ENCODE results near the gene CIB4.

Gene CIB4

DNA sequence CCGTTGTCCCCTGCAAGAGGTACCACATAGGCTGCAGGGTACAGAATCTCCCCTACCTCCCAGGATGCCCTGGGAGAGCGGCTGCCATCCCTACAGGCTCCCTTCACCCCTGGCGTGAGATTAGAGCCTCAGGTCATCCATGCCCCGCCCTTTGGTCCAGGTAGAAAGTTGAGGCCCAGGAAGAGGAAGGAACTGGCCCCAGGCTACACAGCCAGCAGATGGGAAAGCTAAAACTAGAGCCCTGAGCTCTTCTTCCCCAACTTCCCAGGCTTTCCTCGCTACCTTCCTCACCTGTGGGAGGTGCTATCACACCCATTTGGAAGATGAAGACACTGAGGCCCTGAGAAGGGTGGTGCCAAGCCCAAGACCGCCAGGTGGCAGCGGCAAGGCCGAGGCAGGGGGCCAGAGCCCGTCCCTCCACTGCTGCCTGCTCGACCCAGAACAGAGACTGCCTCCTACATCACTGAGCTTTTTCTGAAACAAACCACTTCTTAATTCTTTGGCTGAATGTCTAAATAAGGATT lies 25.8 kb downstream of the CIB4 start:
- Histone ChIP-seq H3K23ac (ENCODE audit: low read length in 2 of 2) (no peak overlapping the region), H4K91ac (ENCODE audit: low read length) (no peak overlapping the region), H3K4me3 (ENCODE audit: insufficient read depth in 1 of 2, low read depth in 1 of 2, low read length in 2 of 2) (no peak overlapping the region), H2BK12ac (ENCODE audit: low read length in 2 of 2) (peak overlapping the region; percentile 31 to 59), H3K18ac (ENCODE audit: low read depth in 1 of 2, low read length in 2 of 2) (peak overlapping the region in 1 of 2 experiments; percentile 48), H2BK15ac (ENCODE audit: low read depth, poor library complexity, severe bottlenecking) (no peak overlapping the region), H3K14ac (ENCODE audit: low read length in 2 of 2) (no peak overlapping the region), H2BK5ac (ENCODE audit: low read depth, low read length, poor library complexity, severe bottlenecking) (no peak overlapping the region), H3K27ac (ENCODE audit: low read length, poor library complexity, severe bottlenecking) (no peak overlapping the region), H3K79me1 (replicated peaks; ENCODE audit: low read length, poor library complexity, severe bottlenecking) (no peaks in the 10 kb centered on the region), H3K27me3 (ENCODE audit: control insufficient read depth in 1 of 2, insufficient read depth in 1 of 2, low read length in 2 of 2) (peaks cover 76 to 95% of the 10 kb centered on the region in 2 experiments), H3K9me3 (ENCODE audit: control insufficient read depth, low read length) (no peaks in the 10 kb centered on the region), H3K36me3 (ENCODE audit: control insufficient read depth in 1 of 2, insufficient read depth in 2 of 2, low read depth in 1 of 2, low read length in 2 of 2) (no peaks in the 10 kb centered on the region), H2BK120ac (ENCODE audit: low read depth, low read length) (no peak overlapping the region), H4K8ac (ENCODE audit: low read length) (no peak overlapping the region), H3K4ac (ENCODE audit: low read depth in 1 of 2, low read length in 2 of 2) (peak overlapping the region in 1 of 2 experiments; percentile 5), H3K4me2 (ENCODE audit: low read length, poor library complexity, severe bottlenecking) (no peak overlapping the region), H2AFZ (ENCODE audit: low read depth, low read length) (no peak overlapping the region), H2AK5ac (ENCODE audit: low read length, severe bottlenecking) (no peak overlapping the region), H3K9ac (ENCODE audit: low read length) (no peak overlapping the region), H3K4me1 (ENCODE audit: control insufficient read depth, insufficient read depth, low read depth, low read length) (peaks cover 2% of the 10 kb centered on the region)
- WGBS = 71% methylated on average over 8 of the region's 10 CpGs
- no peak for DNase-seq

DNA sequence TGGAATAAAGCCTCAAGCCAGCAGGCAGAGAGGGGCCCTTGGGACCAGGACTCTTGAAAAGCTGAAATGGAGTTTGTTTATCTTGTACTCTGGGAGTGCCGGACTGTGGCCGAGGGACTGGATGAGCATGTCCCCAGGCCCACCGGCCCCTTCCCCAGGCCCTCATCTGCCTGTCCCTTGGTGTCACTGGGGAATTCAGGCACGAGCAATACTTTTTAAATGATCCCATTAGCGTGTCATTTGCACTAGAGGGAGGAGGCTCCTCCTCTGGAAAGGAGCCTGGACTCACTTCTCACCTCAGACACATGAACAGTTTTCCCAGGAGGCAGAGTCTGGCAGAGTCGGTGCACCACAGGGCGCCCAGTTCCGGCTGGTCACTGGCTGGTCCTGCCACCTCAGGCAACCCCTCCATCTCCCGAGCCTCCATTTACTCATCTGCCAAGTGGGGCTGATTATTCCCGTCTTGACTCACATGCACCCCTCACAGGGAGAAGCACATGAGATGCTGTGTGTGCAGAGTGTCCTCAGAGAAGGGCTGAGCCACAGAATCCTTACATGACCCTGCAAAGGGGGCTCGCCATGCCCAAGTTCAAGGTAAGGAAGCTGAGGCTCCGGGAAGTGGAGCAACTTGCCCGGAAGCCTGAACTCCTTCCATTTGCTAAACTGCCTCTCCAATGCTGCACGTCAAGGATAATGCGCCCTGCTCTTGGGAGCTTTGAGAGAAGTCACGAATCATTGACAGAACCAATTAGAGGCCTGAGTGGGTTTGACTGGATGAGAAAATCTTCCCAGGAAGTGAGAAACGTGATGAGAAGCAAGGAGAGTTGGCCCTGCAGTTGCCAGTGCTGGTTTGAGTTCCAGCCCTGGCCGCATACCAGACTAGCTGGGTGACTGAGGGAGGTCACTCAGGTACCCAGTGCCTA lies 26.7 kb downstream of the CIB4 start:
- H3K4me2 ChIP-seq (ENCODE audit: low read length, poor library complexity, severe bottlenecking) = no peak overlapping the region
- H3K4me1 ChIP-seq (ENCODE audit: control insufficient read depth, insufficient read depth, low read depth, low read length) = peaks cover 5% of the 10 kb centered on the region
- no peak overlapping the region for H3K27ac ChIP-seq (ENCODE audit: low read length, poor library complexity, severe bottlenecking)
- H3K4ac ChIP-seq (ENCODE audit: low read depth in 1 of 2, low read length in 2 of 2) = no peak overlapping the region
- peak overlapping the region; percentile 31 to 55 for H2BK12ac ChIP-seq (ENCODE audit: low read length in 2 of 2)
- H3K18ac ChIP-seq (ENCODE audit: low read depth in 1 of 2, low read length in 2 of 2) = peak overlapping the region; percentile 7 to 14
- no peaks in the 10 kb centered on the region for H3K79me1 ChIP-seq (replicated peaks; ENCODE audit: low read length, poor library complexity, severe bottlenecking)
- H2AFZ ChIP-seq (ENCODE audit: low read depth, low read length) = no peak overlapping the region
- no peak overlapping the region for H4K91ac ChIP-seq (ENCODE audit: low read length)
- no peaks in the 10 kb centered on the region for H3K9me3 ChIP-seq (ENCODE audit: control insufficient read depth, low read length)
- H2BK15ac ChIP-seq (ENCODE audit: low read depth, poor library complexity, severe bottlenecking) = no peak overlapping the region
- 54% methylated on average over 18 of the region's 18 CpGs for WGBS
- no peak overlapping the region for H2AK5ac ChIP-seq (ENCODE audit: low read length, severe bottlenecking)
- no peak overlapping the region for H2BK120ac ChIP-seq (ENCODE audit: low read depth, low read length)
- H3K23ac ChIP-seq (ENCODE audit: low read length in 2 of 2) = no peak overlapping the region
- H2BK5ac ChIP-seq (ENCODE audit: low read depth, low read length, poor library complexity, severe bottlenecking) = no peak overlapping the region
- peak; percentile 24 for DNase-seq
- peaks cover 67 to 95% of the 10 kb centered on the region in 2 experiments for H3K27me3 ChIP-seq (ENCODE audit: control insufficient read depth in 1 of 2, insufficient read depth in 1 of 2, low read length in 2 of 2)
- H3K36me3 ChIP-seq (ENCODE audit: control insufficient read depth in 1 of 2, insufficient read depth in 2 of 2, low read depth in 1 of 2, low read length in 2 of 2) = no peaks in the 10 kb centered on the region
- no peak overlapping the region for H3K4me3 ChIP-seq (ENCODE audit: insufficient read depth in 1 of 2, low read depth in 1 of 2, low read length in 2 of 2)
- H4K8ac ChIP-seq (ENCODE audit: low read length) = no peak overlapping the region
- H3K14ac ChIP-seq (ENCODE audit: low read length in 2 of 2) = no peak overlapping the region
- H3K9ac ChIP-seq (ENCODE audit: low read length) = no peak overlapping the region

DNA sequence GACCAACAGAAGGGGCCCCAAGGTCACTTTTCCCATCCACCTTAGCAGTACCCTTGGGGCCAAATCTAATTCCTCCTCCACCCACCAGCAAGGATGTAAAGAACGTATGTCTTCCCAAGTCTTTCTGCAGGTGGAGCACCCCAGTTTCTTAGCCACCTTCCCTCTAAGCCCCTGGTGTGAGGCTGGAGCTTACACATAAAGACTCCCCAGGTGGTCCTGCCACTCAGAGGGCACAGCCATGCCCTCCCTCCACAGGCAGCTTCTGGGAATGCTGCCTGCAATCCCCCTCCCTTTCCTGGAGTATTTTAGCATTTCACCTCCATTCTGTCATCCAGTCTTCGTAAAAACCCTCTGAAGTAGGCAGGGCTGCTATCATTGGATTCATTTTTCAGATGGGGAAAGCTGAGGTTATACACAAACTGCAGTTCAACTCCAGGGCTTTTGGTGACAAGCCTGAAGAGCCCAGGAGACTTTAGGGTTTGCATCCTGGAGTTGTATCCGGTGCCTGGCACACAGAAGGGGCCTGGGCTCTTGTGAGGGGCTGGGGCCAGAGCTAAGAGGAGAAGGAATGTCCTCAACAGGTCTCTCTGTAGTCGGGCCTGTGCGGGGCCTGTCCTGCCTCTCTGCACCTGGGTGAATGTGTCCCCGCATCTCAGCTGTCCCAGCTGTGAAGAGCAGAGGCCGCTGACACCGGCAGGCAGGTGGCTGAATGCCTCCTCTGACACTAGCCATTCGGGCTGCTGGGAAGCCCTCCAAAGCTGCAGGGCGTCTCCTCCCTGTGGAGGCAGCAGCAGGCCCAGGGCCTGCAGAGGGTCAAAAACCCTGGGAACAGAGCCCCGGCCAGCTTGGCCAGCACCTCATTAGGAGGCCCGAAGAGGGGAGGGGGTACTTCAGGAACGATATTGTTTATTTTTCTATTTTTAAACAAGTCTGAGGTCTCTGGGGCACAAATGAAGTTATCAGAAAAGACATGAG lies 27.6 kb downstream of the CIB4 start:
- no peak overlapping the region for H4K8ac ChIP-seq (ENCODE audit: low read length)
- no peak overlapping the region for H3K18ac ChIP-seq (ENCODE audit: low read depth in 1 of 2, low read length in 2 of 2)
- no peaks in the 10 kb centered on the region for H3K79me1 ChIP-seq (replicated peaks; ENCODE audit: low read length, poor library complexity, severe bottlenecking)
- no peak overlapping the region for H2AK5ac ChIP-seq (ENCODE audit: low read length, severe bottlenecking)
- peak overlapping the region in 1 of 2 experiments; percentile 12 for H3K4ac ChIP-seq (ENCODE audit: low read depth in 1 of 2, low read length in 2 of 2)
- no peak overlapping the region for H2BK5ac ChIP-seq (ENCODE audit: low read depth, low read length, poor library complexity, severe bottlenecking)
- H3K4me2 ChIP-seq (ENCODE audit: low read length, poor library complexity, severe bottlenecking) = no peak overlapping the region
- DNase-seq = no peak
- no peak overlapping the region for H2AFZ ChIP-seq (ENCODE audit: low read depth, low read length)
- H3K9me3 ChIP-seq (ENCODE audit: control insufficient read depth, low read length) = no peaks in the 10 kb centered on the region
- H3K23ac ChIP-seq (ENCODE audit: low read length in 2 of 2) = no peak overlapping the region
- no peak overlapping the region for H2BK120ac ChIP-seq (ENCODE audit: low read depth, low read length)
- no peak overlapping the region for H3K27ac ChIP-seq (ENCODE audit: low read length, poor library complexity, severe bottlenecking)
- peaks cover 57 to 95% of the 10 kb centered on the region in 2 experiments for H3K27me3 ChIP-seq (ENCODE audit: control insufficient read depth in 1 of 2, insufficient read depth in 1 of 2, low read length in 2 of 2)
- H3K36me3 ChIP-seq (ENCODE audit: control insufficient read depth in 1 of 2, insufficient read depth in 2 of 2, low read depth in 1 of 2, low read length in 2 of 2) = no peaks in the 10 kb centered on the region
- no peak overlapping the region for H2BK15ac ChIP-seq (ENCODE audit: low read depth, poor library complexity, severe bottlenecking)
- no peak overlapping the region for H3K4me3 ChIP-seq (ENCODE audit: insufficient read depth in 1 of 2, low read depth in 1 of 2, low read length in 2 of 2)
- 40% methylated on average over 13 of the region's 13 CpGs for WGBS
- H3K4me1 ChIP-seq (ENCODE audit: control insufficient read depth, insufficient read depth, low read depth, low read length) = peaks cover 5% of the 10 kb centered on the region
- H4K91ac ChIP-seq (ENCODE audit: low read length) = no peak overlapping the region
- no peak overlapping the region for H3K9ac ChIP-seq (ENCODE audit: low read length)
- no peak overlapping the region for H3K14ac ChIP-seq (ENCODE audit: low read length in 2 of 2)
- peak overlapping the region in 1 of 2 experiments; percentile 15 for H2BK12ac ChIP-seq (ENCODE audit: low read length in 2 of 2)
